MV-4-11 (cell line): ENCODE results near the gene PITPNB.

Source experiments
- DNase-seq: peaks from one replicate; lab custom pipeline; 2025; lab: John Stamatoyannopoulos, UW

PITPNB gene

GRCh38 chr22:27880778-27881394 is 38.2 kb downstream of the PITPNB start:
- DNase-seq, result peak; percentile 41

GRCh38 chr22:27879923-27880322 is 39.1 kb downstream of the PITPNB start:
- peak; percentile 19 for DNase-seq

GRCh38 chr22:27878541-27878940 is 40.5 kb downstream of the PITPNB start:
- DNase-seq, result no peak

- peak; percentile 23 for DNase-seq
These were observed 41.6 kb downstream of the PITPNB start for GRCh38 chr22:27877501-27877900.

GRCh38 chr22:27876684-27877083 is 42.4 kb downstream of the PITPNB start:
- no peak for DNase-seq

- no peak for DNase-seq
These were observed 43.1 kb downstream of the PITPNB start for GRCh38 chr22:27875951-27876350.

- no peak for DNase-seq
These were observed 44.3 kb downstream of the PITPNB start for GRCh38 chr22:27874764-27875163.

- DNase-seq, result no peak
These were observed 44.9 kb downstream of the PITPNB start for GRCh38 chr22:27874185-27874584.

GRCh38 chr22:27873472-27873871 is 45.6 kb downstream of the PITPNB start:
- no peak for DNase-seq

- DNase-seq, result no peak
These were observed 46.6 kb downstream of the PITPNB start for GRCh38 chr22:27872488-27872887.

GRCh38 chr22:27871306-27872014 is 47.6 kb downstream of the PITPNB start:
- no peak for DNase-seq

- DNase-seq, result no peak
These were observed 48.5 kb downstream of the PITPNB start for GRCh38 chr22:27870234-27871191.

GRCh38 chr22:27868732-27869282 is 50.2 kb downstream of the PITPNB start:
- no peak for DNase-seq

GRCh38 chr22:27867953-27868731 is 50.9 kb downstream of the PITPNB start:
- no peak for DNase-seq

GRCh38 chr22:27867085-27867952 is 51.7 kb downstream of the PITPNB start:
- no peak for DNase-seq

GRCh38 chr22:27866135-27867084 is 52.6 kb downstream of the PITPNB start:
- peak; percentile 26 for DNase-seq

GRCh38 chr22:27865496-27865895 is 53.6 kb downstream of the PITPNB start:
- no peak for DNase-seq

- DNase-seq, result no peak
These were observed 55.5 kb downstream of the PITPNB start for GRCh38 chr22:27863556-27863955.

- no peak for DNase-seq
These were observed 56.1 kb downstream of the PITPNB start for GRCh38 chr22:27863001-27863400.
